Activated CD8-positive, alpha-beta memory T cell treated with anti-CD3 and anti-CD28 coated beads, Interleukin-2, amount 50 U/mL, for 48 hours (primary cell): ENCODE measurements around the gene TGFA.

ENCODE experiments used
- DNase-seq: peaks from one replicate; pipeline ENCODE4 v3.0.0-alpha.2; 2020

TGFA gene

GRCh38 chr2:70461981-70462876, 91.4 kb downstream of the TGFA start:
- no peak for DNase-seq

- no peak for DNase-seq
These were observed 92.2 kb downstream of the TGFA start for GRCh38 chr2:70461414-70461813.

- no peak for DNase-seq
These were observed 93.3 kb downstream of the TGFA start for GRCh38 chr2:70460333-70460732.

GRCh38 chr2:70458661-70459060, 95.0 kb downstream of the TGFA start:
- no peak for DNase-seq

GRCh38 chr2:70456585-70457495, 96.8 kb downstream of the TGFA start:
- no peak for DNase-seq

GRCh38 chr2:70454936-70455544, 98.6 kb downstream of the TGFA start:
- DNase-seq = no peak

GRCh38 chr2:70450641-70451250, 102.9 kb downstream of the TGFA start:
- DNase-seq = no peak

- no peak for DNase-seq
These were observed 105.6 kb downstream of the TGFA start for GRCh38 chr2:70448041-70448440.

- DNase-seq = no peak
These were observed 109.9 kb downstream of the TGFA start for GRCh38 chr2:70443726-70444125.

GRCh38 chr2:70443078-70443465, 110.6 kb downstream of the TGFA start:
- no peak for DNase-seq

GRCh38 chr2:70442301-70443077, 111.1 kb downstream of the TGFA start:
- no peak for DNase-seq

GRCh38 chr2:70440621-70441020, 113.0 kb downstream of the TGFA start:
- DNase-seq = no peak

GRCh38 chr2:70435138-70435537, 118.5 kb downstream of the TGFA start:
- no peak for DNase-seq

GRCh38 chr2:70433315-70433714, 120.3 kb downstream of the TGFA start:
- DNase-seq = no peak

- no peak for DNase-seq
These were observed 121.8 kb downstream of the TGFA start for GRCh38 chr2:70431716-70432347.

GRCh38 chr2:70426341-70426740, 127.3 kb downstream of the TGFA start:
- DNase-seq = no peak

- no peak for DNase-seq
These were observed 127.8 kb downstream of the TGFA start for GRCh38 chr2:70425682-70426301.

- no peak for DNase-seq
These were observed 132.9 kb downstream of the TGFA start for GRCh38 chr2:70420740-70421139.

- no peak for DNase-seq
These were observed 133.5 kb downstream of the TGFA start for GRCh38 chr2:70420143-70420542.

- DNase-seq = no peak
These were observed 135.1 kb downstream of the TGFA start for GRCh38 chr2:70418514-70418913.

GRCh38 chr2:70417011-70417410, 136.6 kb downstream of the TGFA start:
- DNase-seq = no peak
